NCI-H1436 treated with DMSO at 0.1 percent for 48 hours (cell line): ENCODE data around the gene BMP8A.
"Not testable (repeated sequence)": the region's sequence is repeated elsewhere in the genome, so short reads cannot be mapped to it uniquely, and the experiment has no call there.

Experiments used
- DNase-seq: peaks from one replicate; lab custom pipeline; 2025; lab: John Stamatoyannopoulos, UW

The BMP8A gene

DNA sequence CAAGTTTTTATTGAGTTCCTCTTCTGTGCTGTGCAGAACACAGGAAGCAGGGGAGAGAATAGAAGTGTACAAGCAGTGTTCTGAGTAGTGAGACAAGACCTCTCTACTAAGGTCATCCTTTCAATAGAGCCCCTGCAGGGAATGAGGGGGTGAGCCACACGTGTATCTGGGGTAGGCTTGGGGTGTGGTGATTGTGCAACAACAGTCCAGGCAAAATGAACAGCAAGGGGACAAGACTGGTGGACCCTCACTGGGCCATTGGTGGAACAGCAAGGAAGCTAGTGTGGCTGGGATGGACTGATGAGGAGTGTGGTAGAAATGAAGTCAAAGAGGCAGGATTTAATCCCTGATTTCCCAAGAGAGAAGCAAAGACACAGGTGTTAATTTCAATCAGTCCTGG is 8.2 kb upstream of the BMP8A start:
- DNase-seq, result no peak

DNA sequence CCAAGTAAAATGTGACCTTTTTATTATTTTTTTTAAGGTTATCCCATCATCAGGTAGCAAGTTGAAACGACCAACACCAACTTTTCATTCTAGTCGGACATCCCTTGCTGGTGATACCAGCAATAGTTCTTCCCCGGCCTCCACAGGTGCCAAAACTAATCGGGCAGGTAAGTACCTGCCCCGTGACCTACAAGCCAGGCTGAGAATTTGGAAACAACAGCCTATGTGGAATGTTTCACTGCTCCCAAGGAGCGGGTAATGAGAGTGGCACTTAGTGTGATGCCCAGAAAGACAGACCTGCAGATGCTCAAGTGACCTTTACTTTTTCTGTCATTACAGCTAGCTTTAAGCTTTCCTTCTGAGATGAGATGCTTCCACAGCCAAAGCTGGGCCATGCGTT is 6.9 kb upstream of the BMP8A start:
- DNase-seq, result no peak

DNA sequence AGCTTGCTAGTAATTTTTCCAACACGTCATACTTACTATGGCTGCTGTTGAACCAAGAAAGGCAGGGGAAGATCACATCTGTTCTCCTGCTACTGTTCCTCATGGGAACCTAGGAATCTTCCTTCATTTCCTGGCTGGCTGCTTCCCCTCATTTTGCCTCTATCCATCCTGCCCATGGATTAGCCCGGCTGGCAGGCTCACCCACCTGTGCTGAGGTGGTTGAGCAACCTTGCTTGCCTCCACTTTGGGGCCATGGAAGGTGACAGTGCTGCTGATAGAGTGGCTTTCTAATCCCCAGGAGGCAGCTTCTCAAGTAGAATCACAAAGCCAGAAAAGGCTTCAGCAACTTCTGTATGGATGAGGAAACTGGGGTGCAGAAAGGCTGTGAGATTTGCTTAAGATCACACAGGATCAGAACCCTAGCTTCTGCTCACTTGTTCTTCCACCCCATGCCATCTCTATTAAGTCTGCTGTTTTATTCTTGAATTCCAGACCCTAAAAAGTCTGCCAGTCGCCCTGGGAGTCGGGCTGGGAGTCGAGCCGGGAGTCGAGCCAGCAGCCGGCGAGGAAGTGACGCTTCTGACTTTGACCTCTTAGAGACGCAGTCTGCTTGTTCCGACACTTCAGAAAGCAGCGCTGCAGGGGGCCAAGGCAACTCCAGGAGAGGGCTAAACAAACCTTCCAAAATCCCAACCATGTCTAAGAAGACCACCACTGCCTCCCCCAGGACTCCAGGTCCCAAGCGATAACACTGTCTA is 6.2 kb upstream of the BMP8A start:
- no peak for DNase-seq

DNA sequence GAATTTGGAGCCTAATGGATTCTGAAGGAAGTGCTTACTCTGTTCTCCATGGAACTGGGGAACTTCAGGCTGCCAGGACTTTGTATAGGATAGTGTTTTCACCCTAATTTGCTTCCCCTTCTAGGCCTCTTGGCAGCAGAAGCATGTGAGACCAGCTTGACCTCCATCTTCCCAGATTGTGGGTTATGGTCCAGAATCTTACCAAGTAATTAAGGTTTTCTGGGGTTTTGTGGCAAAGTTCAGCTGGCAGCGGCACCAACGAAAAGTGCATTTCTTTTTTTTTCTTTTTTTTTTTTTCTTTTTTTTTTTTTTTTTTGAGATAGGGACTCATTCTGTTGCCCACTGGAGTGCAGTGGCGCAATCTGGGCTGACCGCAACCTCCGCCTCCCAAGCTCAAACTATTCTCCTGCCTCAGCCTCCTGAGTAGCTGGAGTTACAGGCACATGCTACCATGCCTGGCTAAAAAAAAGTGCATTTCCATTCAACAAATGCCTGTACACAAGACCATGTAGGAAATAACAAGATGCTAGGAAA is 3.4 kb upstream of the BMP8A start:
- DNase-seq, result no peak

DNA sequence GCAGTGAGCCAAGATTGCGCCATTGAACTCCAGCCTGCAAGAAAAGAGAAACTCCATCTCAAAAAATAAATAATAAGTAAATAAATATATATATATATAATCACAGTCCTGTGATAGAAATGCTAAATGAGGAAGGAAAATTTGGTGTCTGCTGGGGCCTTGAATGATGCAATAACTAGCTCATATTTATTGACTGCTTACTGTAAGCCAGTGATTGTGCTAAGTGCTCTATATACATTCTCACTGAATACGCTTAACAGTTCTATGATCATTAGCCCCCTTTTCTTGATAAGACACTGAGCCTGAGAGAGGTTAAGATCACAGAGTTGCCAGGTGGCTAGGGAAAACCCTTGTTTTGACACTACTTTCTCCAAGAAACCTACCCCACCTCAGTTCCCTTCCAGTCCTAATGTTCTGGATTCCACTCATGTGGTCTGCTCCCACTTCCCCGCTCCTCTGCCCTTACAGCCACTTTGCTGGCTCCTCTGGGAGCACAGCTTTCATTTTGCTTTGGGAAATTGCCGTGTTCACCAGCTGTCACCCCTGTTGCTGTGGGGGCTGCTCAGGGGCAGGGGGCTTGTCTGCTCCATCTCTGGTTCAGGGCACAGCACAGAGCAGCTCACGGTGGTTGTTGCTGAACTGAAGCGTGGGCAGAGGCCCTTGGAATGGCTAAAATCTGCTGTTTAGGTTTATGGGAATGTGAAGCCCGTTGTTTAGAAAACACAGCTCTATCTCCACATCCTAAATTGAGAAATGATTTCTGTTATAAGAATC is 2.5 kb upstream of the BMP8A start:
- no peak for DNase-seq

DNA sequence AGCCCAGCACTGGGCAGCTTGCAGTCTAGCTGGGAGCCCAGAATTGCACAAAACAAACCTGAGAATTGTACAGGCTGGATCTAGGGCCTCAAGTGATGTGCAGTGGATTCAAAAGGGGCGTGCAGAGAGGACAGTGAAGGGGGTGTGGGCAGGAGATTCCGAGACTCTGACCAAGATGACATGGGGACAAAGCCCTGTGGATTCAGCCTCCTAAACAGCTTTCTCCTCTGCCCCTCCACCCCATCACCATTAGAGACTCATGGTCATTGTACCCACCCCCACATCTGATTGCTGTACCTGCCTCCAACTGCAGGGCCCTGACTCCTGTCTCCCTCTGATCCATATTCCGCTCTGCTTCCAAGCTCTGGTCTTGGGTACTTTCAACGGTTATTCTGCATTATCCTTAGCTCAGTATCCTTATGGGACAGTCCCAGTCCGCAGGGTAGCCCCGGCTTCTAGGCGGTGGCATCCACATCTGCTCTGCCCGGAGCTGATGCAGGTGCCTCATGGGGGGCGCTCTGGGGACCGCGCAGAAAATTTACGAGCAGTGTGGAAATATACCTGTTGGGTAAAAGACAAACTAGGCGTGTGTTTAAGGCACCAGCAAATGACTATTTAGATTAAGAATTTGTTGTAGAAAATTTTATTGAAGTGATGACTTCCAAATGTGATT is 1.7 kb upstream of the BMP8A start:
- no peak for DNase-seq

DNA sequence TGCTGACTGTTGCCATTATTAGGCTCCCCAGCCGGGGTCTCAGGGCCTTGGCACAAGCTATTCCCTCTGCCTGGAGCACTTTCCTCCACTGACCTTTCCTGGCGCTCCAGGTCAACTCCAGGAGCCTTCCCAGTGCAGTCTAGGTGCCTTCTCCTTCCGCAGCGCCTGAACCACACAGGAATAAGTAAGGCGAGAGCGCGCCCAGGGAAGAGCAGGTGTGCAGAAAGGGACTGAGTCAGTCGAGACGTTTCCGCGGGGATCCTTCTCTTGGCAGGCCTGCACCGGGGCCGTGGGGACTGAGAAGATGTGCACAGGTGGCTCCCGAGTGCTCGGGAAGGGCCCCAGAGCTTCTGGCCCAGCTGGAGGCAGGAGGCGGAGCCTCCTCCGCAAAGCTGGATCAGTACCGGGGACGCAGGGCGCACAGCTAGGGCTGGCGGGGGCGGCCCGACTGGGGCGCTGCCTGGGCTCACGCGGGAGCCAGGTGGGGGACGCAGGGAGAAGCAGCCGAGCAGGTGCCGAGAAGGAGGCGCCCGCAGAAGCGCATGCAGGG is 765 bp upstream of the BMP8A start:
- no peak for DNase-seq

DNA sequence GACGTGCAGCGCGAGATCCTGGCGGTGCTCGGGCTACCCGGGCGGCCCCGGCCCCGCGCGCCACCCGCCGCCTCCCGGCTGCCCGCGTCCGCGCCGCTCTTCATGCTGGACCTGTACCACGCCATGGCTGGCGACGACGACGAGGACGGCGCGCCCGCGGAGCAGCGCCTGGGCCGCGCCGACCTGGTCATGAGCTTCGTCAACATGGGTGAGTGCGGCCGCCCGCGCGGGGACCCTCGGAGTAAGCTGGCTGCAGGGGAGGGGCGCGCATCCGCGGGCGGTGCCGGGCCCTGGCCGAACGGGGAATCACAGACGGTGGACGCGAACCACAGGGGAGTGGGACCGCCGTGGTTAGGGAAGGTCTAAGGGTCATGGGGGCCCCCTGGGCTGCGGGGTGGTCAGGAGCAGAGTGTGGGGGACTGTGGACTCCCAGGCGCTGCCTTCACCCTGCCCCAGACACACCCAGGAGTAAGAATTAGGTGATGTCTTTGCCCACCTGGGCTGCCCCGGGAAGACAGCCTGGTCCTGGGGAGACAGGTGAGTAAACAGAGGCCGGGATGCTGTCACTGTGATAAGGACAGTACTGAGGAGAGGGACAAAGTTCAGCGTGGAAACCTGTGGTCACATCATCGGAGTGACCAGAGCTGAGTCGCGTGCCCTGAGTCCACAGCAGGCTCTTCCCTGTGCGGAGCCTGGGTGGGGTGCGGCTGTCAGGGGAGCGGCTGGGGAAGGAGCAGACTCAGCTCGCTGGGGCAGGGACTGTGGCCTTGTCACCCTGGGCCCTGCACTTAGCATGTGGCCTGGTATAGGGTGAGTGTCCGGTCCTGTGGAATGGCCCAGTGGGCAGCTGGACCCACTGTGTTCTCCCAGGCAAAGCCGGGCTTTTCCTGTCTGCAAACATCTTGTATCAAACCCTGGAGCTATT is 944 bp downstream of the BMP8A start:
- not testable (repeated sequence) for DNase-seq

DNA sequence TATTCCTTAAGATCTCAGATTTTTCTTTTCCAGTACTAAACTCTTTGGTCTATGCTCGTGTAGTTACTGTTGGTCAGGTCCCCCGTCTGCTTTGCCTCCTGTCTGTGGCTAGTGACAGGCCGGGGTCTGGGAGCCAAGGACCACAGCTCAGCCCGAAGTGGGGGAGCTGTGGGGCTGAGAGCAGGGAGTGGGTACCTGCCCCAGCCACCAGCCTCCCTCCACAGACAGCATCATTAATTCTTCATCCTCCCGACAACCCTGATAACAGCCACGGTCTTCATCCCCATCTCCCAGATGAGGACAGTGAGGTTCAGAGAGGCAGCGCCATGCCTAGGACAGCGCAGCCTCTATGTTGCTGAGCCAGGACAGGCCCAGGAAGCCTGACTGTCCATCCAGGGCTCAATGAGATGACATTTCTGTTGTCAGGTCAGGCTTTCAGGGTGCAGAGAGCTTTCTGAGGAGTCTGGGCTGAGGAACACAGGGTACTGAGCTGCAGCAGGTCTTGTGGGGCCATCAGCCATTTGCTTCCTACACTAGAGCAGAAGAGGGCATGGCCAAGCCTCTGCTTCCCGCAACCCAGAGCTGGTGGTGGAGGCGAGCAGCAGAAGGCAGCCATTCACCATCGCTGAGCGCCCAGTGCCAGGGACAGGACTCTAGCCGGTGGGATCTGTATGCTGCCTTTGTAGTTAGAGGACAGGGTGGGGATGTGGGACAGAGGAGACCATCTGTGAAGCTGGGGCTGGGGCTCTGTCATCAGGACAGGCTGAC is 1.8 kb downstream of the BMP8A start:
- not testable (repeated sequence) for DNase-seq

DNA sequence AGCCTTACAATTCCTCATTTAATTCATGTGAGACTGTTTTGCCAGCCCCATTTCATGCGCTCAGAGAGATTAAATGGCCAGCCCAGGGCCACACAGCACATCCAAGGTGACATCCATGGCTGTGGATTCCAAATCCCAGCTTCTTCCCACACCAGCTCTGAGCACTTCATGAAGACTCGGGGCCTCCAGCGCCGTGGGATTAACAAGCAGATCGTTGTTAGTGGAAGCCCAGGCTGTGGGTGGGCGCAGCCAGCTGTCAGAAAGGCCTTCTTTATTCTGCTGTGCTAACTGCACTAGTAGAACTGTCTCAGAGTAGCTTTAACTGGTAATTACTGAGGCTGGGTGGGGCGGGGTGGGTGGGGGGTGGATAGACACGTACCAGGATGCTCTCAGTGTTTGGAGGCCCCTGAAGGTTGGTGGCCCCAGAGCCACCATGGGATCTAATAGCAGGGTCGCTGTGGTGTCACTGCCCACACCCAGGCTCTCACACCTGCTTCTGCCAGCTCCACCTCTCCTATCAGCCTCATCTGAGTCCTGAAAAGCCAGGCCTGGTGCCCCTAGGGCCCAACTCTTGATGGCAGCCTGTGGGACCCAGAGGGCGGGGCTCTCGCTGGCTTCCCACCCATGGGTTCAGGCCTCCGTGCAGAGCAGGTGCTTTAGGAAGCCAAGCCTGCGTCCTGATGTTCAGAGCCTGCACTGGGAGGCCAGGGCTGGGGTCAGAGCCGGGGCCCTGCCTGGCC is 3.4 kb downstream of the BMP8A start:
- no peak for DNase-seq

DNA sequence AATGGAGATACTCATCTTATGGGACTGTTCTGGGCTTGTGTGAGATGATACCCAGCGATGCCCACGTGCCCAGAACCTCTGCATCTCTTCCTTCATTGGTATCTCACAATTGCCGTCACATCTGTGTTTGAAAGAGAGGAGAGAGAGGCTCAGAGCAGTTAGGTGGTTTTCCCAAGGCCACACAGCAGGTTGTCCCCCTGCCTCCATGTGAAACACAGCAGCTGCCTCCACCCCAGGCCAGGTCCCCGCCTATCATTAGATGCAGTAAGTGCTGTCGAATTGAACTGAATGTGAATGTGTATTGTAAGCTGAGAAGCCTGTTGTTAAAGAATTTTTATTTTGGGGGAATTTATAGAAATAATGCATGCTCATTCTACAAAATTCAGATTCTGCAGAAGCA is 5.1 kb downstream of the BMP8A start:
- DNase-seq, result not testable (repeated sequence)

DNA sequence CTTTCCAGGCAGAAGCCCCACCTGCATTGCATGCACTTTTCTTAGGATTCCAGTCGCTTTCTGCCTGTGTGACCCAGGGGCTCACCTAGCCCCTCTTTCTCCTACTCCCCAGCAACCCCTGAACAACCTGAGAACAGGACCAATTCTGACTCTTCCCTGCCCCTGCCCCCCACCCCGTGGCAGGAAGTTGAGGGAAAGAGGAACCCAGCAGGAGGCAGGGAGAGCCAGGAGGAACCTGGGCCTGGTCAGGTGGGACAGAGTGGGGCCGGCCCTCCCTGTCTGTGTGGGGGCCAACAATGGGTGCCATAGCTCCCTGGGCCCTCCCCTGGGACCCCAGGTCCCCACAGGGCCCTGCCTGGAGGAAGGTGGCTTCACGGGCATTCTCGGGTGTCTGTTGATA is 6.1 kb downstream of the BMP8A start:
- DNase-seq, result no peak

DNA sequence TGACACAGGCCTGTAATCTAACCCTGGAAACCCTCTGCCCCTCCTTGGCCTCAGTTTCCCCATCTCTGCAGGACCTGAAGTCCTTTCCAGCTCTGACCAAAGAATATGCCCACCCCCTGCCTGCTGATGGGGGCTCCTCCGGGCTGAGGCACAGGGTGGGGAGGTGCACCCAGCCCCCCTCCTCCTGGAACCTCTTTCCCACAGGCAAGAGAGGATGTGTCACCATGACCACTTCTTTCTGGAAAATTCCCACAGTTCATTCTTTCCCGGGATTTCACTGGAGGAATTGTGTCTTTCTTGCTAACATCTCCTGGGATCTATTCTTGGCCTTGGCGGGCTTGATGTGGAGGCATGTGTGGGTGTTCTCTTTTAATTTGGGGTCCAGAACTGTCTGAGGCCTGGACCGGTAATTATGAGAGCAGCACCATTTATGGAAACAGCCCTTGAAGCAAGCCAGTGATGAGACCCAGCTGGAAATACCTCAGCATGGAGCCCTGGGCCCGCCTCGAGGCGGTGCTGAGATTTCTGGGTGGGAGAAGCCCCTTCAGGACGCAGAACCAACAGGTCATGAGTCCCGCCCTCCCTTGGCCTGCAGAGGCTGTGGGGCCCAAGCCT is 6.8 kb downstream of the BMP8A start:
- not testable (repeated sequence) for DNase-seq

DNA sequence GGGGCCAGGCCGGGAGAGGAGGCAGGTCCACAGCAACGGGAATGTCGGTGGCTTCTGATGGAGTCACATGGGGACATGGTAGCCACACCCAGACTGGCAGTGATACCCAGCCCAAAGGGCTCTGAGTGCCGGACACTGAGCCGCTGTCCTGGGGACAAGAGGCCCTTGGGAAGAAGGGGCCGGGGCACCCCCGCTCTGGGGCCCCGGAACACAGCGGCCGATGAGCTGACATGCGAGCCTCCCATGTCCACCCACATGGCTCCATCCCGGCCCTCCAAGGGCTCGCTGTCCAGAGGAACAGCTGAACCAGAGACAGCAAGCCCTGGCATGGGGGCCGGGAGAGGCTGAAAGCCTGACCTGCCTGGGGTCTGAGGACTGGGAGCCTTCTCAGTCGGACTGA is 7.4 kb downstream of the BMP8A start:
- DNase-seq, result not testable (repeated sequence)

DNA sequence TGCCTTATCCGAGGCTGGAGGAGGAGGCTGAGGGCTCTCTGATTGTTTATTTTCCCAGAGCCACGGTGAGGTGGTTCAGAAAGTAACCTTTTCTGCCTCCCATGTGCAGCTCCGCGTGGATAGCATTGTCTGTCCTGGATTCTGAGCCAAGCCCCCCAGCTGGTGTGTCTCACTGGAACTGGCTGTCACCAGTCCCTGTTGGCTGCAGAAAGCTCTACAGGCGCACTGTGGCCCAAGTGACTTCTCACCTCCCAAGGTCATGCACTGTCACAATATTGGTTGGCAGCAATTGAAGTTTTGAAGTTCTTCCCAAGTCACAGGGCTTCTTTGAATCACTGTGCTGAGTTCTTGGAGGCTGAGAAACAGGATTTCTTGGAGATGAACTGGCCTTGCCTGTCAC is 8.2 kb downstream of the BMP8A start:
- no peak for DNase-seq

DNA sequence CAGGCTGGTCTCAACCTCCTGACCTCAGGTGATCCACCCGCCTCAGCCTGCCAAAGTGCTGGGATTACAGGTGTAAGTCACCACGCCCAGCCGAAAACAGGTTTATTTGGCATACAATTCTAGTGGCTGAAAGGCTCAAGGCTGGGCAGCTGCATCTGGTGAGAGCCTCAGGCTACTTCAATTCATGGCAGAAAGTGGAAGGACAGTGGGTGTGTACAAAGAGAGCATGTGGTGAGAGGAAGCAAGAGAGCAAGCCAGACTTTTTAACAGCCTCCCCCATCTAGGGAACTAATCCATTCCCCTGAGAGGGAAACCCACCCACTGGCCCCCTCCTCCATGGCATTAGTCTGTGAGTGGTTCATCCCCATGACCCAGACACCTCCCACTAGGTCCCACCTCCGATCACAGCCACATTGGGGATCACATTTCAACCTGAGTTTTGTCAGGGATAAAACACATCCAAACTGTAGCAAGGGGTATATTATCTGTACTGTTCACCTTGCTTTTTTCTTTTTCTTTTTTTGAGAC is 9.5 kb downstream of the BMP8A start:
- DNase-seq, result no peak

DNA sequence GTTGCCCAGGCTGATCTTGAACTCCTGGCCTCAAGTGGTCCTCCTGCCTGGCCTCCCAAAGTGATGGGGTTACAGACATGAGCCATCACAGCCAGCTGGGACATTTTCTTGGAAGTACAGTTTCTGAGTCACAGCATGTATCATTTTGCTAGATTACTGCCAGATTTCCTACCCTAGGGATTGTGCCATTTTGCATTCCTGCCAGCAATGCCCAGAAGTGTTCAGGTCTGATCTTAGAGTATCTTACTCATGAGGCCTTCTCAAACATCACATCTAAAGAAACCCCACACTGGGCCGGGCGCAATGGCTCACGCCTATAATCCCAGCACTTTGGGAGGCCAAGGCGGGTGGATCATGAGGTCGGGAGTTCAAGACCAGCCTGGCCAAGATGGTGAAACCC is 10.2 kb downstream of the BMP8A start:
- DNase-seq, result no peak

DNA sequence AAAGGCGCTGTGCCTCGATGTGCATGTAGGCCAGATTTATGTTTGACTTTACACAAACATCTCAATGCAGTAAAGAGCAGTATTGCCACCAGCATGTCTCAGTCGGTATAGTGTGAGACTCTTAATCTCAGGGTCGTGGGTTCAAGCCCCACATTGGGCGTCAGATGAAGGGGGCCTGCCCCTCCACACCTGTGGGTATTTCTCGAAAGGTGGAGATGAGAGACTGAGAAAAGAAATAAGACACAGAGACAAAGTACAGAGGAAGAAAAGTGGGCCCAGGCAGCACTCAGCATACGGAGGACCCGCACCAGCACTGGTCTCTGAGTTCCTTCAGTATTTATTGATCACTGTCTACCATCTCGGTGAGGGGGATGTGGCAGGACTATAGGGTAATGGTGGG is 13.0 kb downstream of the BMP8A start:
- not testable (repeated sequence) for DNase-seq

DNA sequence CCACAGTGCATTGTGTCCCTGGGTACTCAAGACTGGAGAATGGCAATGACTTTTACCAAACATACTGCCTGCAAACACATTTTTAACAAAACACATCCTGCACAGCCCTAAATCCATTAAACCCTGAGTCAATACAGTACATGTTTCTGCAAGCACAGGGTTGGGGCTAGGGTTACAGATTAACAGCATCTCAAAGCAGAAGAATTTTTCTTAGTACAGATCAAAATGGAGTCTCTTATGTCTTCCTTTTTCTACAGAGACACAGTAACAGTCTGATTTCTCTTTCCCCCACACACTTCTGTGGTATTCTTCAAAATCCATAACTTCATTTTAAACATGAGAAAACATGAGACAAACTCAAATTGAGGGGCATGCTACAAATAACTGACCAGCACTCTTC is 13.9 kb downstream of the BMP8A start:
- no peak for DNase-seq
